ENCODE measurements around the gene PTPRU.
"Not testable (repeated sequence)": the region's sequence is repeated elsewhere in the genome, so short reads cannot be mapped to it uniquely, and the experiment has no call there.

Gene PTPRU

GRCh38 chr1:29233693-29234092, 2.6 kb upstream of the PTPRU start:
- TF ChIP-seq ZNF350 (tag by site-specific recombination; IDR thresholded peaks at IDR 0.05), result no peak
- TF ChIP-seq SCRT2 (tag by site-specific recombination; IDR thresholded peaks at IDR 0.05), result peak; percentile 85
- no peak for TF ChIP-seq ZNF514 (tag by site-specific recombination; IDR thresholded peaks at IDR 0.05)
- no peak for TF ChIP-seq ZSCAN23 (tag by site-specific recombination; IDR thresholded peaks at IDR 0.05)
- TF ChIP-seq PRDM10 (tag by site-specific recombination; IDR thresholded peaks at IDR 0.05), result no peak
- TF ChIP-seq ZNF184 (tag by site-specific recombination; IDR thresholded peaks at IDR 0.05), result no peak
- no peak overlapping the region for H3K27ac ChIP-seq (ENCODE audit: extremely low read depth, low read depth, low read length)
- ChIA-PET POLR2A (no interaction called here), CTCF (no interaction called here)
- H3K4me3 ChIP-seq (ENCODE audit: low read depth, low read length), result no peak overlapping the region
- H3K36me3 ChIP-seq (ENCODE audit: control insufficient read depth in 2 of 2, insufficient read depth in 1 of 2, low read length in 2 of 2), result no peaks in the 10 kb centered on the region
- H3K4me1 ChIP-seq (ENCODE audit: control insufficient read depth, insufficient read depth, low read length), result peaks cover 2% of the 10 kb centered on the region; the same call in 1 of the 2 replicates
- H3K9me3 ChIP-seq (ENCODE audit: control insufficient read depth, insufficient read depth, low read depth, low read length), result no peaks in the 10 kb centered on the region

- ChIA-PET POLR2A (no interaction called here), CTCF (no interaction called here)
Observed at GRCh38 chr1:29234471-29234870, 1.9 kb upstream of the PTPRU start.

GRCh38 chr1:29234881-29235280, 1.4 kb upstream of the PTPRU start:
- H3K36me3 ChIP-seq (ENCODE audit: control insufficient read depth in 2 of 2, insufficient read depth in 1 of 2, low read length in 2 of 2); H3K4me3 ChIP-seq (ENCODE audit: low read depth, low read length); H3K27ac ChIP-seq (ENCODE audit: extremely low read depth, low read depth, low read length); H3K9me3 ChIP-seq (ENCODE audit: control insufficient read depth, insufficient read depth, low read depth, low read length); POLR2A ChIA-PET; H3K4me1 ChIP-seq (ENCODE audit: control insufficient read depth, insufficient read depth, low read length): not testable (repeated sequence)
- CTCF ChIA-PET, result interaction anchor here (0.7 kb wide), 1 partner anchor 780 kb away, joined by 3 read pairs; no protein-coding TSS in a partner anchor

More at GRCh38 chr1:29234471-29234870, 1.9 kb upstream of the PTPRU start:
- H3K4me3 ChIP-seq (ENCODE audit: low read depth, low read length), result no peak overlapping the region
- TF ChIP-seq REPIN1 (tag by site-specific recombination; IDR thresholded peaks at IDR 0.05; ENCODE audit: low read depth), result no peak
- TF ChIP-seq SCRT1 (tag by site-specific recombination; IDR thresholded peaks at IDR 0.05; ENCODE audit: borderline replicate concordance), result no peak
- TF ChIP-seq ZNF501 (tag by site-specific recombination; IDR thresholded peaks at IDR 0.05), result no peak
- no peak for TF ChIP-seq KLF10 (tag by site-specific recombination; IDR thresholded peaks at IDR 0.05)
- TF ChIP-seq ZNF133 (tag by site-specific recombination; IDR thresholded peaks at IDR 0.05), result no peak
- no peak for TF ChIP-seq ZXDB (tag by site-specific recombination; IDR thresholded peaks at IDR 0.05)
- TF ChIP-seq IKZF3 (tag by site-specific recombination; IDR thresholded peaks at IDR 0.05), result no peak
- TF ChIP-seq ZNF248 (tag by site-specific recombination; IDR thresholded peaks at IDR 0.05), result no peak
- no peak for TF ChIP-seq ZNF174 (tag by site-specific recombination; IDR thresholded peaks at IDR 0.05)
- no peak for TF ChIP-seq KLF9 (tag by site-specific recombination; IDR thresholded peaks at IDR 0.05; ENCODE audit: low read depth)
- no peak for TF ChIP-seq ZSCAN18 (tag by site-specific recombination; IDR thresholded peaks at IDR 0.05)
- no peak for TF ChIP-seq ZIC2 (tag by site-specific recombination; IDR thresholded peaks at IDR 0.05)
- no peak for TF ChIP-seq ZBTB21 (tag by site-specific recombination; IDR thresholded peaks at IDR 0.05)
- TF ChIP-seq ZNF324 (tag by site-specific recombination; IDR thresholded peaks at IDR 0.05), result no peak
- TF ChIP-seq ZNF544 (tag by site-specific recombination; IDR thresholded peaks at IDR 0.05), result no peak
- no peak overlapping the region for H3K27ac ChIP-seq (ENCODE audit: extremely low read depth, low read depth, low read length)
- H3K9me3 ChIP-seq (ENCODE audit: control insufficient read depth, insufficient read depth, low read depth, low read length), result no peaks in the 10 kb centered on the region
- H3K36me3 ChIP-seq (ENCODE audit: control insufficient read depth in 2 of 2, insufficient read depth in 1 of 2, low read length in 2 of 2), result no peaks in the 10 kb centered on the region
- H3K4me1 ChIP-seq (ENCODE audit: control insufficient read depth, insufficient read depth, low read length), result peaks cover 4% of the 10 kb centered on the region; the same call in 1 of the 2 replicates
